ENCODE data around the gene MEGF10. TPM values are rescaled to one million over a fixed set of nuclear protein-coding genes. Genes with fewer than 3 reads are reported as not detected.

The MEGF10 gene
- total and polyA plus RNA-seq, 2 of the 8 experiments (the other 6 are each of a cell fraction or from before 2014, with no cell fraction given) = 38.2 to 53.1 TPM

- H3K4me3 ChIP-seq (ENCODE audit: extremely low read depth in 1 of 4, insufficient read depth in 2 of 4, low read depth in 3 of 4, low read length in 4 of 4) = no peak overlapping the region
- peak overlapping the region; percentile 4 for H4K91ac ChIP-seq (replicated peaks; ENCODE audit: insufficient read length, low read length)
- FAIRE-seq (no peak), DNase-seq (ENCODE audit: low read depth in 1 of 2, low spot score in 2 of 2) (no peak)
- 75% methylated on average over 3 of the region's 3 CpGs; no CpG with 5 or more reads in 1 of the 2 experiments for WGBS, 2 experiments (ENCODE audit: extremely low coverage in 1 of 2, insufficient coverage in 1 of 2, insufficient read length in 1 of 2, insufficient replicate concordance in 2 of 2, low coverage in 1 of 2, low lambda C conversion rate in 2 of 2, missing lambda C conversion rate in 1 of 2)
- H3K56ac ChIP-seq (replicated peaks; ENCODE audit: insufficient read length, low read depth, low read length) = no peak overlapping the region
- H2AFZ ChIP-seq (ENCODE audit: low read length) = no peak overlapping the region
- no peak overlapping the region; the same call in 1 of the 2 replicates for H2BK5ac ChIP-seq (ENCODE audit: low read depth, low read length)
- no peak overlapping the region for H4K5ac ChIP-seq (ENCODE audit: insufficient read length, low read depth, low read length)
- ChIA-PET POLR2A (ENCODE audit: partially characterized antibody) (no interaction called here), CTCF (ENCODE audit: partially characterized antibody) (no interaction called here)
- H3K14ac ChIP-seq (ENCODE audit: insufficient read length) = no peak overlapping the region
- H3K23ac ChIP-seq (ENCODE audit: insufficient read length) = no peak overlapping the region
- H2BK20ac ChIP-seq (ENCODE audit: low read length) = no peak overlapping the region
- H3K23me2 ChIP-seq (ENCODE audit: low read depth, low read length) = no peaks in the 10 kb centered on the region
- H3K36me3 ChIP-seq (ENCODE audit: control insufficient read depth in 2 of 4, insufficient read depth in 4 of 4, low read length in 3 of 4) = no peaks in the 10 kb centered on the region
- no peak overlapping the region for H2BK120ac ChIP-seq (replicated peaks; ENCODE audit: low read depth, low read length)
- peaks cover 1 to 22% (median 13%) of the 10 kb centered on the region in 4 experiments for H3K4me1 ChIP-seq (replicated peaks in 1 of 4; ENCODE audit: control insufficient read depth in 3 of 4, insufficient read depth in 4 of 4, low read length in 3 of 4)
- H2BK12ac ChIP-seq (ENCODE audit: low read depth, low read length) = no peak overlapping the region; the same call in 1 of the 2 replicates
- H3K4ac ChIP-seq (replicated peaks; ENCODE audit: insufficient read length, low read depth, low read length) = no peak overlapping the region
- H4K20me1 ChIP-seq (replicated peaks in 1 of 2; ENCODE audit: control insufficient read depth in 1 of 2, insufficient read depth in 2 of 2, low read length in 2 of 2) = no peaks in the 10 kb centered on the region
- no peaks in the 10 kb centered on the region; the same call in 1 of the 2 replicates for H3K79me1 ChIP-seq (ENCODE audit: low read depth, low read length)
- H4K8ac ChIP-seq (ENCODE audit: extremely low read depth, insufficient read depth, low read length) = no peak overlapping the region
- no peaks in the 10 kb centered on the region for H3K9me3 ChIP-seq (ENCODE audit: insufficient read depth in 2 of 2, low read depth in 1 of 2, low read length in 1 of 2)
- H3K27me3 ChIP-seq (replicated peaks in 1 of 4; ENCODE audit: control insufficient read depth in 3 of 4, extremely low read depth in 1 of 4, insufficient read depth in 3 of 4, low read length in 3 of 4) = no peaks in the 10 kb centered on the region
- H3K27ac ChIP-seq (ENCODE audit: low read depth, low read length) = no peak overlapping the region
- no peak overlapping the region for H2AK5ac ChIP-seq (ENCODE audit: low read depth, low read length)
- no peak overlapping the region for H3K4me2 ChIP-seq (ENCODE audit: insufficient read depth in 1 of 2, low read depth in 2 of 2, low read length in 2 of 2)
- peak overlapping the region; percentile 2; the same call in 1 of the 2 replicates for H3K18ac ChIP-seq (ENCODE audit: extremely low read depth, low read length)
- no peak overlapping the region for H3K9ac ChIP-seq (replicated peaks in 1 of 4; ENCODE audit: extremely low read depth in 1 of 4, low read depth in 3 of 4, low read length in 3 of 4)
- H2BK15ac ChIP-seq (ENCODE audit: low read length) = no peak overlapping the region
- H3K79me2 ChIP-seq (ENCODE audit: control insufficient read depth in 1 of 2, insufficient read depth in 2 of 2, low read length in 2 of 2) = peaks cover 0 to 27% of the 10 kb centered on the region in 2 experiments; a peak in 2 of 4 replicates
- TF ChIP-seq CHD2 (IDR thresholded peaks at IDR 0.05; ENCODE audit: low read length) (no peak), CEBPB (IDR thresholded peaks at IDR 0.05; ENCODE audit: low read depth, low read length) (no peak), FOSL1 (IDR thresholded peaks at IDR 0.05; ENCODE audit: insufficient read depth, low read depth, low read length) (no peak), CBX5 (IDR thresholded peaks at IDR 0.05; ENCODE audit: low read depth, low read length) (no peak), POLR2A (IDR thresholded peaks at IDR 0.05; ENCODE audit: control extremely low read depth in 1 of 2, low read depth in 2 of 2, low read length in 2 of 2) (no peak), CTBP2 (IDR thresholded peaks at IDR 0.05; ENCODE audit: borderline replicate concordance, insufficient read depth, insufficient read length, low read length) (no peak), TEAD4 (IDR thresholded peaks at IDR 0.05; ENCODE audit: low read depth, low read length) (no peak)
Measured at GRCh38 chr5:127331890-127332649, 41.5 kb downstream of the MEGF10 start.

Data from H1 (cell line).